Fibroblast of villous mesenchyme (primary cell): ENCODE data around the gene DGKI. TPM values are rescaled to one million over a fixed set of nuclear protein-coding genes. Genes with fewer than 3 reads are reported as not detected.

Experiments used
- DNase-seq: peaks from one replicate; pipeline ENCODE4 v3.0.0-alpha.2; 2010; ENCODE audit warnings: low read depth
- H3K4me3 ChIP-seq: 2 replicates; pipeline ENCODE4 v1.5.1; 2011; ENCODE audit warnings: low read depth, mild to moderate bottlenecking, low read length
- total RNA-seq: library from RNA; depleted of rRNA; stranded (reverse); fragments of >200 nt; gene quantifications from 2 replicates; pipeline ENCODE4 v1.2.3, GENCODE V29; 2012
- TF ChIP-seq, protein P1 (sequence below): IDR thresholded peaks from 2 replicates; pipeline ENCODE4 v1.5.1; 2012; ENCODE audit warnings: low read depth, mild to moderate bottlenecking, low read length; ENCODE audit not compliant: insufficient read depth

The DGKI gene
- total RNA-seq, 1 donor: 3.5 TPM

DNA sequence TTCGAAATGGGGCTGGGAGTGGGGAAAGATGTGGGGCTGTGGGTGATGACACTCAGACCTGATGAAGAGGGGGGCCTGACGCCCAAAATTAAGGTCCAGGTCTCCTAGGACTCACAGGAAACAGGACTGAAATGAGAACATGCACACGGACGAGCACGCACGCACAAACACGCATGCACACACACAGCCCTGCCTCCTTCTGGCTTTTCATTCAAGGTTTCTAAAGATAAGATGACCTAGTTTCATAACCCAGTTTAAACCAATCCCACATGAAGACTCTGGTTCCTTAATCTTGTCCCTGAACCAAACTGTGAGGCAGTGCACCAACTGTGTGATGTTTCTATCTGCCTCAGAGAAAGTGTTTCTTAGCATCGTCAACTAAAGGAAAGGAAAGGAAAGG lies 162.0 kb downstream of the DGKI start:
- TF ChIP-seq, protein P1, sequence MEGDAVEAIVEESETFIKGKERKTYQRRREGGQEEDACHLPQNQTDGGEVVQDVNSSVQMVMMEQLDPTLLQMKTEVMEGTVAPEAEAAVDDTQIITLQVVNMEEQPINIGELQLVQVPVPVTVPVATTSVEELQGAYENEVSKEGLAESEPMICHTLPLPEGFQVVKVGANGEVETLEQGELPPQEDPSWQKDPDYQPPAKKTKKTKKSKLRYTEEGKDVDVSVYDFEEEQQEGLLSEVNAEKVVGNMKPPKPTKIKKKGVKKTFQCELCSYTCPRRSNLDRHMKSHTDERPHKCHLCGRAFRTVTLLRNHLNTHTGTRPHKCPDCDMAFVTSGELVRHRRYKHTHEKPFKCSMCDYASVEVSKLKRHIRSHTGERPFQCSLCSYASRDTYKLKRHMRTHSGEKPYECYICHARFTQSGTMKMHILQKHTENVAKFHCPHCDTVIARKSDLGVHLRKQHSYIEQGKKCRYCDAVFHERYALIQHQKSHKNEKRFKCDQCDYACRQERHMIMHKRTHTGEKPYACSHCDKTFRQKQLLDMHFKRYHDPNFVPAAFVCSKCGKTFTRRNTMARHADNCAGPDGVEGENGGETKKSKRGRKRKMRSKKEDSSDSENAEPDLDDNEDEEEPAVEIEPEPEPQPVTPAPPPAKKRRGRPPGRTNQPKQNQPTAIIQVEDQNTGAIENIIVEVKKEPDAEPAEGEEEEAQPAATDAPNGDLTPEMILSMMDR: no peak
- no peak for DNase-seq
- H3K4me3 ChIP-seq: no peak overlapping the region

GRCh38 chr7:137684316-137684715 lies 162.5 kb downstream of the DGKI start:
- no peak overlapping the region for H3K4me3 ChIP-seq
- DNase-seq: no peak
- TF ChIP-seq, protein P1: no peak

- no peak overlapping the region for H3K4me3 ChIP-seq
- peak; percentile 32 for DNase-seq
- TF ChIP-seq, protein P1: no peak
These were observed 164.2 kb downstream of the DGKI start for GRCh38 chr7:137682596-137682995.

- H3K4me3 ChIP-seq: no peak overlapping the region
These were observed 164.9 kb downstream of the DGKI start for GRCh38 chr7:137681657-137682562.

GRCh38 chr7:137674551-137675409 lies 172.0 kb downstream of the DGKI start:
- TF ChIP-seq, protein P1: no peak
- no peak overlapping the region for H3K4me3 ChIP-seq
- no peak for DNase-seq

More at GRCh38 chr7:137681657-137682562, 164.9 kb downstream of the DGKI start:
- peak; percentile 80 for DNase-seq
- TF ChIP-seq, protein P1: no peak

DNA sequence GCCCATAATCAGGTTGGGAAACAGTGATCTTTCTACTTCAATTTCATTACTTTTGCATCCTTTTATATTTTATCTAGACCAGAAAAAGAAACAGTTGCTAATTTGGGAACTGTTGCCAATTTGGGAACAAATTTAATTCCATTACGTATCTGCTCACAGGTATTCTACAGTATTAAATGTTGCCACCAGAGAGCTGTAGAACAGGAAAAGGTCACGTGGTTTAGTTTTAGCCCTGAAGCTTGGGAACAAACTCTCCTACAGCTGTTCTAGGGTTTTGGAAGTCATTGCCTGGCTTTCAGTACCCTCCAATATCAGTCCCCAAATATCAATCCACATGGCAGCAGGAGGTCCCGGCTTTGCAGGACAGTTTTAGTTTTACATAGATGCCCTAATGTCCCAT lies 172.7 kb downstream of the DGKI start:
- no peak overlapping the region for H3K4me3 ChIP-seq
- TF ChIP-seq, protein P1: no peak
- DNase-seq: no peak
